GM21381 (cell line): ENCODE results near the gene MYG1.

Source experiments
- ATAC-seq: cut with Tn5 transposase; IDR thresholded peaks from one replicate; pipeline ENCODE4 v1.9.1; 2021; ENCODE audit warnings: mild to moderate bottlenecking, moderate library complexity; ENCODE audit not compliant: unreplicated experiment

MYG1 gene

DNA sequence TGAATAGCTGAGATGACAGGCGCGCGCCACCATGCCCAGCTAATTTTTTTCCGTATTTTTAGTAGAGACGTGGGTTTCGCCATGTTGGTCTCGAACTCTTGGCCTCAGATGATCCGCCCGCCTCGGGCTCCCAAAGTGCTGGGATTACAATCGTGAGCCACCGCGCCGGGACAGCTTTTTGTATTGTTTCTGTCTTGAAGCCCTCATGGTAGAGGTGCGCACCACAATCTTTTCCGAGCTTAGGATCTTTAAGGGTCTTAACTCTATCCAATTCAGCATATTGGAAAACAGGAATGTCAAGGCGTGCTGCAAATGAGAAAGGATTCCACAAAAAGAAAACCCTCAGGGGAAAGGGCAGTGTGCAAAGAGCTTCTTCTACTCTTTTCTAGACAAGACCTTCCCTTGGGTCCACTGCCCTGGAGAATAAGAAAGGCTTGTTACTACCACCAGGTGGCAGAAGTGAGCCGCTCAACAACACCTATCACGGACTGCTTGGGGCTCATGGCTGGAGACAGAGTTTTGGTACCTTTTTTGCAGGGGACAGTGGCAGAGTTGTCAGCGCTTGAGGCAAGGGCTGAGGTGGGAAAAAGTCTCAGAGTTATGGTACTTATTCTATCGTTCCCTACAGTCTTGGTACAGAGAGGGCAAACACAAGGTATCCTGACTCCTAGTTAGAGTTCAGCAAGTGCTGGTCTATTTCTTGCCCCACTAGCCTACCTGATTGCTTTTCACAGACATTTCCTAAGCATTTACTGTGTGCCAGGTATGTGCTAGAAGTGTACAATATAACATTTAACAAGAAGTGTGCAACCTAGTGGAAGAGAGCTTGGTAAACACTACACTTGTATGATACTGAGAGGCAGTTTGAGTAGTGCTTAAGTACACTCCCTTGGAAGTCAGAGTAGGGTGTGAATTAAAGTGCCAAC lies 53.1 kb downstream of the MYG1 start:
- ATAC-seq = no peak

DNA sequence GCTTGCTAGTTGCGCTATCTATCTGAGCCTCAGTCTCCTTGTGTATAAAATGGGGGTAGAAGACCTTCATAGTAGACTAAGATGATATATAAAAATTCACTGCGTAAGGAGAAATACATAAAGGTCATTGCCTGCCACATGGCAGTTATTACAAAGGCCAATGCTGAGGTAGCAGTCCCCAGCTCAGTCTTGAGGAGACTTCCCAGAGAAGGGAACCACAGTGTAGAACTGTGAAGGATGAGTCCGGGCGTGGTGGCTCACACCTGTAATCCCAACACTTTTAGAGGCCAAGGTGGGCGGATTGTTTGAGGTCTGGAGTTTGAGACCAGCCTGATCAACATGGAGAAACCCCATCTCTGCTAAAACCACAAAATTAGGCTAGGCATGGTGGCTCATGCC lies 53.8 kb downstream of the MYG1 start:
- no peak for ATAC-seq

DNA sequence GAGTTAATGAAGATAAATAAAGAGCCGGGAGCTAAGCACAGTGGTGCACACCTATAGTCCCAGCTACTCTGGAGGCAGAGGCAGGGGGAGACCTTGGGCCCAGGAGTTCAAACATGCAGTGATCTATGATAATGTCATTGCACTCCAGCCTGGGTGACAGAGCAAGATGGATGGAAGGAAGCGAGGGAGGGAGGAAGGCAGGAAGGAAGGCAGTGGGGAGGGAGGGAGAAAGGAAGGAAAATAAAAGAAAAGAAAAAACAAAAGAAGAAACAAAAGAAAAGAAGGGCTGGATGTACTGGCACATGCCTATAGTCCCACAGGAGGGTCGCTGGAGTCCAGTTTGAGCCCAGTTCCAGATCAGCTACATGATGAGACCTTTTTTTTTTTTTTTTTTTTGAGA lies 55.6 kb downstream of the MYG1 start:
- ATAC-seq = no peak
